IPS DF 6.9 (cell line): ENCODE data around the gene GEMIN7.

Experiments used
- DNase-seq: peaks from one replicate; pipeline ENCODE4 v3.0.0-alpha.2; 2013; ENCODE audit warnings: low read depth, low spot score
- H3K27ac ChIP-seq: one replicate; pipeline ENCODE4 v1.5.1; 2013; ENCODE audit warnings: low read length, control low read depth
- H3K27me3 ChIP-seq: 2 replicates; pipeline ENCODE4 v1.6.1; 2013; ENCODE audit warnings: mild to moderate bottlenecking, low read length; ENCODE audit not compliant: control insufficient read depth, insufficient read depth
- H3K36me3 ChIP-seq: 2 replicates; pipeline ENCODE4 v1.6.1; 2013; ENCODE audit warnings: low read length; ENCODE audit not compliant: control insufficient read depth, insufficient read depth
- H3K4me1 ChIP-seq: 2 replicates; pipeline ENCODE4 v1.6.1; 2013; ENCODE audit warnings: low read length; ENCODE audit not compliant: control insufficient read depth, insufficient read depth
- H3K4me3 ChIP-seq: 2 replicates; pipeline ENCODE4 v1.5.1; 2013; ENCODE audit warnings: mild to moderate bottlenecking, low read length
- H3K9me3 ChIP-seq: 2 replicates; pipeline ENCODE4 v1.6.1; 2013; ENCODE audit warnings: low read length, inconsistent platforms; ENCODE audit not compliant: control insufficient read depth, insufficient read depth
- WGBS: extraction: QIAGEN DNeasy Blood & Tissue Kit; methylation state at CpG from one replicate; pipeline ENCODE4 v1.1.7; 2013; ENCODE audit warnings: mixed read lengths, missing lambda C conversion rate; ENCODE audit not compliant: insufficient read length, insufficient coverage; 5-methylcytosine and 5-hydroxymethylcytosine counted together

GEMIN7 gene

DNA sequence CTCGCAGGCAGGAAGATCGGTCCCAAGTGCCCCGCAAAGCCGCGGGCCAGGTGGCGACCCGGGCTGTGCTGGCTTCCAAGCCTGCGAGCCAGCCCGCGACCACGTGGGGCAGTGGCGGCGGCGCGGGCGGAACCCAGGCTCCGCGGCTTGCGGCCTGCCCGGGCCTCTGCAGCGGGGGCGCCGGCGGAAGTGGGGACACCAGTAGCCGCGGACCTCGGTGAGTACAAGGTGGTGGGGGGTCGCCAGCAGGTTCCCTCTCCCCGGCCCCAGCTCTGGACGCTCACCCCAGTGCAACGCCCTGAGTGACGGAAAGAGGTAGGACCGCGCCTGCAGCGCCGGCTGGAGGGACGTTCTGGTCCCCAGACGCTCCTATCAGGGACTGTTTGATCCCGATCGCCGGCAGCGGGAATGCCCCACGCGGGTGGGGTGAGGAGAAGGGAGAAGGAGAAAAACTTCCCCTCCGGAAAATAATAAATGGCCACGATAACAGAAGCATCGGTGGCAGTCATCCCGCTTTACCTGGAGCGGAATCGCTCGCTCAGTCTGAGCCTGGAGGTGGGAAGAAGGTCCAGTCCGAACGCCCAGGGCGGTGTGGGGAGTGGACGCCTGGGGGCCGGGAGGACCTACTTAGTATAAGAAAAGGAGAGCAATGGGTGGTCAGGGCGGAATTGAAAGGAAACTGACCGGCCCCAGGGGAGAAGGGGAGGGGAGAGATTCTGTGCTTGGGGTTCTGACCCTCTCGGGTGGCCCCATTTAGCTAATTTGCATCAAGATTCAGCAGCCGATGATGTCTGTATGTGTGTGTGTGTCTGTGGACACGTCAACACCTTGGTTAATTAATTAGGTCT is at the start of gene GEMIN7:
Gene GEMIN7 (plus strand): TSS at position 198 of the 848 bp plus-strand sequence. CDS start 10,855 bp downstream, outside the sequence.
- peaks cover 2% of the 10 kb centered on the region; the same call in 1 of the 2 replicates for H3K4me1 ChIP-seq
- H3K27ac ChIP-seq, result peak within 1 kb of the TSS; percentile 25
- no peaks in the 10 kb centered on the region for H3K27me3 ChIP-seq
- H3K36me3 ChIP-seq, result peaks cover 8% of the 10 kb centered on the region; the same call in 1 of the 2 replicates
- WGBS, result no CpG with 5 or more reads among the region's 61 CpGs
- H3K4me3 ChIP-seq, result peak within 1 kb of the TSS; percentile 87
- no peaks in the 10 kb centered on the region for H3K9me3 ChIP-seq
- no peak for DNase-seq

- no peak overlapping the region for H3K27ac ChIP-seq
- H3K27me3 ChIP-seq, result no peaks in the 10 kb centered on the region
- no peaks in the 10 kb centered on the region for H3K4me1 ChIP-seq
- H3K36me3 ChIP-seq, result peaks cover 4% of the 10 kb centered on the region; the same call in 1 of the 2 replicates
- DNase-seq, result no peak
- WGBS, result no CpG with 5 or more reads among the region's 6 CpGs
- H3K4me3 ChIP-seq, result no peak overlapping the region
- no peaks in the 10 kb centered on the region for H3K9me3 ChIP-seq
Measured at GRCh38 chr19:45030825-45031224, 48.2 kb upstream of the GEMIN7 start.

- WGBS, result no CpG with 5 or more reads among the region's 18 CpGs
- no peaks in the 10 kb centered on the region for H3K9me3 ChIP-seq
- H3K27ac ChIP-seq, result no peak overlapping the region
- no peak overlapping the region for H3K4me3 ChIP-seq
- H3K27me3 ChIP-seq, result no peaks in the 10 kb centered on the region
- no peaks in the 10 kb centered on the region for H3K4me1 ChIP-seq
- peaks cover 4% of the 10 kb centered on the region; the same call in 1 of the 2 replicates for H3K36me3 ChIP-seq
- DNase-seq, result no peak
Measured at GRCh38 chr19:45032421-45032820, 46.6 kb upstream of the GEMIN7 start.

- no peaks in the 10 kb centered on the region for H3K9me3 ChIP-seq
- H3K4me3 ChIP-seq, result no peak overlapping the region
- no peaks in the 10 kb centered on the region for H3K27me3 ChIP-seq
- no CpG with 5 or more reads among the region's 6 CpGs for WGBS
- no peak overlapping the region for H3K27ac ChIP-seq
- peaks cover 4% of the 10 kb centered on the region; the same call in 1 of the 2 replicates for H3K36me3 ChIP-seq
- no peak for DNase-seq
- H3K4me1 ChIP-seq, result no peaks in the 10 kb centered on the region
Measured at GRCh38 chr19:45035755-45036154, 43.3 kb upstream of the GEMIN7 start.

DNA sequence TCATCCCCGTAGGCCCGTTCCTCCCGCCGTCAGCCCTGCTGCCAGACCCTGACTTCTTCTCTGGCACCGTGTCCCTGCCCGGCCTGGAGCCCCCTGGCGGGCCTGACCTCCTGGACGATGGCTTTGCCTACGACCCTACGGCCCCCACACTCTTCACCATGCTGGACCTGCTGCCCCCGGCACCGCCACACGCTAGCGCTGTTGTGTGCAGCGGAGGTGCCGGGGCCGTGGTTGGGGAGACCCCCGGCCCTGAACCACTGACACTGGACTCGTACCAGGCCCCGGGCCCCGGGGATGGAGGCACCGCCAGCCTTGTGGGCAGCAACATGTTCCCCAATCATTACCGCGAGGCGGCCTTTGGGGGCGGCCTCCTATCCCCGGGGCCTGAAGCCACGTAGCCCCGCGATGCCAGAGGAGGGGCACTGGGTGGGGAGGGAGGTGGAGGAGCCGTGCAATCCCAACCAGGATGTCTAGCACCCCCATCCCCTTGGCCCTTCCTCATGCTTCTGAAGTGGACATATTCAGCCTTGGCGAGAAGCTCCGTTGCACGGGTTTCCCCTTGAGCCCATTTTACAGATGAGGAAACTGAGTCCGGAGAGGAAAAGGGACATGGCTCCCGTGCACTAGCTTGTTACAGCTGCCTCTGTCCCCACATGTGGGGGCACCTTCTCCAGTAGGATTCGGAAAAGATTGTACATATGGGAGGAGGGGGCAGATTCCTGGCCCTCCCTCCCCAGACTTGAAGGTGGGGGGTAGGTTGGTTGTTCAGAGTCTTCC is 41.5 kb upstream of the GEMIN7 start:
- no peaks in the 10 kb centered on the region for H3K27me3 ChIP-seq
- no peak overlapping the region for H3K4me3 ChIP-seq
- no peak for DNase-seq
- H3K36me3 ChIP-seq, result peaks cover 10% of the 10 kb centered on the region
- H3K9me3 ChIP-seq, result no peaks in the 10 kb centered on the region
- H3K27ac ChIP-seq, result no peak overlapping the region
- H3K4me1 ChIP-seq, result no peaks in the 10 kb centered on the region
- no CpG with 5 or more reads among the region's 37 CpGs for WGBS

DNA sequence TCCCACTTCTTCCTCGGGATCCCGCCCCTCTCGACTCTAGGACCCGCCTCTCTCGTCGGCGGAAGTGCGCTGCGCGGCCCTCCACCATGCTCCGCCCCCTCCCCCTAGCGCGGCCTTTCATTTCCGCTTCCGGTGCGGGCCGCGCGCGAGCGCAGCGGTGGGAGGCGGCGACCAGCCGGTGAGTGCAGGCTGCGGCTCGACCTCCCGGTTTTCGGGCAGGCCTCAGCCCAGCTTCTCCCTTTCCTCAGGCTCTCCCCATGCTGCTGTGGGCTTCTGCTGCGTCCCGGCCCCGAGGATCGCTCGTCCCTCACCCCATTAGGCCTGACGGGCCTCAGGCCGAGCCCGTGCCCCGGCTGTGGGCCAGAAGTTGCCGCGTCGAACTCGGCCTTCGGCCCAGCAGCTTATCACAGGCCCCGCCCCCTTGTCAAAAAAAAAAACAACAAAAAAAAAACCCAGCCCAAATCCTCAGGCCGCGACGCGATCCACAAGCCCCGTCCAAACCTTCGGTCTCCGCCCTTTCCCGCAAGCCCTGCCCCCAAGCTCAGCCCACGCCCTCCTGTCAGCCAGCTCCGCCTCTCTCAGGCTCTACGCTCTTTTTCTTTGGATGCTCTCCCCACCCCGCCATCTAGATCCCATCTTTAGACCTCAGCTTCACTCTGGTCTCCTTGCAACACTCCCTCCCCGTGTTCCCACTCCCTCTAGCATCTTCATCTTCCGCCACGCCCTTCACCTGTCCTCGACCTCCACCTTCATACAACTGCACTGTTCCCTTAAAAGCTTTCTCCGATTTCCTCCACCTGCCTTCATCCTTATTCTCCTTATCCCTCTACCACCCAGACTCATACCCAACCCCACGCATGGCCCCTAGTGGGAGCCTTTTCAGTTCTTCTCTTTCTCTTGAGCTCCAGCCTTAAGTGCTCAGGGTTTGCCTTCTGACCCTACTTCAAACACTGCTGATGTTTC is 39.8 kb upstream of the GEMIN7 start, which contains the start of gene CLASRP:
Gene CLASRP (plus strand): TSS at position 115 of the 963 bp plus-strand sequence. CDS start 1,168 bp downstream, outside the sequence.
- WGBS, result no CpG with 5 or more reads among the region's 62 CpGs
- peak; percentile 50 for DNase-seq
- H3K27ac ChIP-seq, result no peak within 1 kb of the TSS
- H3K4me1 ChIP-seq, result no peaks in the 10 kb centered on the region
- no peaks in the 10 kb centered on the region for H3K27me3 ChIP-seq
- no peaks in the 10 kb centered on the region for H3K9me3 ChIP-seq
- H3K4me3 ChIP-seq, result peak within 1 kb of the TSS; percentile 100
- peaks cover 9% of the 10 kb centered on the region for H3K36me3 ChIP-seq

DNA sequence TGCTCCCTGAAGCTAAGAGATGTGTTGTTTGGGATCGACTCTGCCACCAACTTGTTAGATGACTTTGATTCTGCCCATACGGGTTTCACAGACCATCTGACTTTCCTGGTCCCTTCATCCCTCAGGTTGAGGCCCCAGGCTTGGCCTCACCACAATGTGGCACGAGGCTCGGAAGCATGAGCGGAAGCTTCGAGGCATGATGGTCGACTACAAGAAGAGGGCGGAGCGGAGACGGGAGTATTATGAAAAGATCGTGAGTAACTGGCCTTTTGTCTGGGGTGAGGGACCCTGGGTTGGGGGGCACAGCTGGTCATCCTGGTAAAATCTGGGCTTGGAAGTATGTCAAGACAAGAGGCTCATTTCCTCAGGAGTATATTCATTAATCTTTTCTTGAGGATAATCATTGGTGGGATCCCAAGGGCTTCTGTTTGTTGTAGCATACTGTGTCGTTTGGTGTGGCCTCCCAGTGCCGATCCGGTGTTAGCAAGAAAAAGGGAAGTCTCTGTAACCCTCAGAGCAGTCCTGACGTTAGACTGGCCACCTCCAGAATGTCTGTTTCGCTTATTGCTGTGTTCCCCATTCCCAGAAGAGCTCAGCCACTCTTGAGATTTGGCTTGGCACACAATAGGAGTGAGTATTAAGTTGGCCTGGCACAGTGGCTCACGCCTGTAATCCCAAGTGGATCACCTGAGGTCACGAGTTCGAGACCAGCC is 38.8 kb upstream of the GEMIN7 start:
- no peaks in the 10 kb centered on the region for H3K9me3 ChIP-seq
- peaks cover 15% of the 10 kb centered on the region for H3K36me3 ChIP-seq
- no peak for DNase-seq
- WGBS, result 100% methylated on average over 7 of the region's 19 CpGs
- no peaks in the 10 kb centered on the region for H3K4me1 ChIP-seq
- no peaks in the 10 kb centered on the region for H3K27me3 ChIP-seq
- no peak overlapping the region for H3K4me3 ChIP-seq
- no peak overlapping the region for H3K27ac ChIP-seq

DNA sequence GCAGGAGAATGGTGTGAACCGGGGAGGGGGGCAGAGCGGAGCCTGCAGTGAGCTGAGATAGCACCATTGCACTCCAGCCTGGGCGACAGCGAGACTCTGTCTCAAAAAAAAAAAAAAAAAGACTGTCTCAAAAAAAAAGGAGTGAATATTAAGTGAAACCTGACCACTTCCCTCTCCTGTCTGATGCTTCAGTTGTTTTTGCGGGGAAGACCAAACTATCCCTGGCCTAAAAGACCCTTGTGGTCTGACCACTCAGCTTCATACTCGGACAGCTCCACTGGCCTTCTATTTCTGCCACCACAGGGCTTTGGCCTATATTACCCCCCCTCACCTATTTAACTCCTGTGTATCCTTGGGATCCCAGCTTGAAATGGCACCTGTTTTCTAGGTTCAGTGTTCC is 37.9 kb upstream of the GEMIN7 start:
- H3K4me3 ChIP-seq, result no peak overlapping the region
- no peak for DNase-seq
- no CpG with 5 or more reads among the region's 6 CpGs for WGBS

GRCh38 chr19:45045671-45046353 is 33.2 kb upstream of the GEMIN7 start:
- H3K36me3 ChIP-seq, result peaks cover 18% of the 10 kb centered on the region
- no peaks in the 10 kb centered on the region for H3K27me3 ChIP-seq
- WGBS, result no CpG with 5 or more reads among the region's 14 CpGs
- no peak for DNase-seq
- H3K4me1 ChIP-seq, result no peaks in the 10 kb centered on the region
- H3K9me3 ChIP-seq, result no peaks in the 10 kb centered on the region
- no peak overlapping the region for H3K4me3 ChIP-seq
- no peak overlapping the region for H3K27ac ChIP-seq

More for the DNA sequence above, 37.9 kb upstream of the GEMIN7 start:
- H3K4me1 ChIP-seq, result no peaks in the 10 kb centered on the region
- peaks cover 18% of the 10 kb centered on the region for H3K36me3 ChIP-seq
- H3K27ac ChIP-seq, result no peak overlapping the region
- no peaks in the 10 kb centered on the region for H3K27me3 ChIP-seq
- no peaks in the 10 kb centered on the region for H3K9me3 ChIP-seq
